ENCODE measurements around the gene PDE11A. TPM values are rescaled to one million over a fixed set of nuclear protein-coding genes. Genes with fewer than 3 reads are reported as not detected.
"Not testable (repeated sequence)": the region's sequence is repeated elsewhere in the genome, so short reads cannot be mapped to it uniquely, and the experiment has no call there.

PDE11A gene
- total RNA-seq, 1 donor from 2014 or later, result not detected

GRCh38 chr2:177869209-177869608 is 203.4 kb downstream of the PDE11A start:
- intact Hi-C loops (cut with micrococcal nuclease), result no loop called here
- Mint-ChIP-seq H3K27ac (no peak overlapping the region), H3K9me3 (no peaks in the 10 kb centered on the region), H3K27me3 (no peaks in the 10 kb centered on the region), H3K4me1 (no peaks in the 10 kb centered on the region), H3K4me3 (no peak overlapping the region), H3K36me3 (ENCODE audit: low read depth) (no peaks in the 10 kb centered on the region)
- no peak for DNase-seq

- H3K27me3 Mint-ChIP-seq, result no peaks in the 10 kb centered on the region
Measured at GRCh38 chr2:177868806-177869205, 203.8 kb downstream of the PDE11A start.

DNA sequence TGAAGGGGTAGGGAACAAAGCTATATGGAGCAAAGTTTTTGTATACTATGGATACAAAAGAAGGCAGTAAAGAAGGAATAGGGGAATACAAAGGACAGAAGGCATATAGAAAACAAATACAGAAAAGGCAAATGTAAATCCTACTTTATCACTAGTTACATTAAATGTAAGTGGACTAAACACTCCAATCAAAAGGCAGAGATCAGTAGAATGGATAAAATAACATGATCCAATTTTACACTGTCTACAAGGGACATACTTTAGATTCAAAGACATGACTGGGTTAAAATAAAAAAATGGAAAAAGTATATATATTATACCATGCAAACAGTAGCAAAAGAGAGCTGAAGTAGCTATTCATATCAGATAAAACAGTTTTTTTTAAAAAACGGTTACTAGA is 215.0 kb downstream of the PDE11A start:
- Mint-ChIP-seq H3K27ac (no peak overlapping the region), H3K36me3 (ENCODE audit: low read depth) (no peaks in the 10 kb centered on the region), H3K4me1 (no peaks in the 10 kb centered on the region), H3K27me3 (peaks cover 6% of the 10 kb centered on the region), H3K4me3 (no peak overlapping the region), H3K9me3 (peaks cover 4% of the 10 kb centered on the region)
- no peak for DNase-seq
- intact Hi-C loops (cut with micrococcal nuclease), result no loop called here

More at GRCh38 chr2:177868806-177869205, 203.8 kb downstream of the PDE11A start:
- no peak for DNase-seq
- Mint-ChIP-seq H3K9me3 (no peaks in the 10 kb centered on the region), H3K27ac (no peak overlapping the region), H3K4me1 (no peaks in the 10 kb centered on the region), H3K4me3 (no peak overlapping the region), H3K36me3 (ENCODE audit: low read depth) (no peaks in the 10 kb centered on the region)
- intact Hi-C loops (cut with micrococcal nuclease), result no loop called here

GRCh38 chr2:177852389-177852788 is 220.2 kb downstream of the PDE11A start:
- no peaks in the 10 kb centered on the region for H3K4me1 Mint-ChIP-seq
- DNase-seq, result peak; percentile 24
- peaks cover 7% of the 10 kb centered on the region for H3K27me3 Mint-ChIP-seq
- no peak overlapping the region for H3K4me3 Mint-ChIP-seq
- H3K9me3 Mint-ChIP-seq, result peaks cover 2% of the 10 kb centered on the region
- no peak overlapping the region for H3K27ac Mint-ChIP-seq
- no peaks in the 10 kb centered on the region for H3K36me3 Mint-ChIP-seq (ENCODE audit: low read depth)
- intact Hi-C loops (cut with micrococcal nuclease), result no loop called here

DNA sequence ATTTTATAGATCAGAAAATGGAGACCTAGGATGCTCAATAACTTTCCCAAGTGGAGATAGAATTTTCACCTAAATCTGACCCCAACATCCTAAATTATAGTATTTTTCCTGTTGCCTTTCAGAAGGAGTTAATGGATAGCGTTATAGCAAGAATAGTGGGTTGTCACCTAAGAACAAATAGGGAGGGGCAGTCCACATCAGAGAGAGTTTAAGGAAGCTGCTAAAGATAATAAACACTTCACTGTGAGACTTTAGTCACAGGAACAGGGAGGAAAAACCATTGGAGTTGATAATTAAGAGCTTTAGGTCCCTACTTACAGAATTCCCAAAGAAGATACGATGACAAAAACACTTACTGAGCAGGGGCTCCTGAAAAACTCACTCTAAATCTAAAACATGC is 229.4 kb downstream of the PDE11A start:
- DNase-seq, result no peak
- Mint-ChIP-seq H3K27ac (no peak overlapping the region), H3K4me3 (no peak overlapping the region), H3K4me1 (no peaks in the 10 kb centered on the region), H3K36me3 (ENCODE audit: low read depth) (no peaks in the 10 kb centered on the region), H3K27me3 (no peaks in the 10 kb centered on the region), H3K9me3 (no peaks in the 10 kb centered on the region)
- intact Hi-C loops (cut with micrococcal nuclease), result no loop called here

DNA sequence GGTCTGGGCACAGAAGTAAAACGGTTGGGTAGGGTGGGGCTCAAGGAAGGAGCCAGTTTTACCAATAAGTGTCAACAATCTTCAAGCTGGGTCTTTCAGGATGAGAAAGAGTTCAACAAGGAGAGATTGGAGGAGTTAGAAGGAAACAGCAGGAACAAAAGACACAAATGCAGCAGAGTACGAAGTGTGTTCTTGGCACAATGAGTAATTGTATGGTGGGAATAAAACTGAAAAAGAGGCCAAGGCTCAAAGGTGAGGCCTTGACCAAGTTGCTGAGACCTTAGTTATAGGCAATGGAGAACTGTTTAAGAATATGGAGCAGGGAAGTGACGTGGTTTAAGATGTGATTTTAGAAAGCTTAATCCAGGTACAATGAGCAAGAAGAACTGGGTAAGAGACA is 230.3 kb downstream of the PDE11A start:
- Mint-ChIP-seq H3K9me3 (no peaks in the 10 kb centered on the region), H3K27me3 (no peaks in the 10 kb centered on the region), H3K27ac (no peak overlapping the region), H3K4me1 (no peaks in the 10 kb centered on the region), H3K36me3 (ENCODE audit: low read depth) (no peaks in the 10 kb centered on the region), H3K4me3 (no peak overlapping the region)
- intact Hi-C loops (cut with micrococcal nuclease), result no loop called here
- no peak for DNase-seq

- H3K9me3 Mint-ChIP-seq; H3K4me3 Mint-ChIP-seq; intact Hi-C loops (cut with micrococcal nuclease); H3K27me3 Mint-ChIP-seq; H3K4me1 Mint-ChIP-seq; H3K36me3 Mint-ChIP-seq (ENCODE audit: low read depth); H3K27ac Mint-ChIP-seq; DNase-seq: not testable (repeated sequence)
Measured at GRCh38 chr2:177835418-177836204, 237.0 kb downstream of the PDE11A start.

- no peak overlapping the region for H3K4me3 Mint-ChIP-seq
- no peak for DNase-seq
- no peak overlapping the region for H3K27ac Mint-ChIP-seq
- intact Hi-C loops (cut with micrococcal nuclease), result no loop called here
- no peaks in the 10 kb centered on the region for H3K4me1 Mint-ChIP-seq
- peaks cover 3% of the 10 kb centered on the region for H3K9me3 Mint-ChIP-seq
- no peaks in the 10 kb centered on the region for H3K27me3 Mint-ChIP-seq
- H3K36me3 Mint-ChIP-seq (ENCODE audit: low read depth), result no peaks in the 10 kb centered on the region
Measured at GRCh38 chr2:177832611-177833433, 239.8 kb downstream of the PDE11A start.

- no peak for DNase-seq
- Mint-ChIP-seq H3K9me3 (no peaks in the 10 kb centered on the region), H3K36me3 (ENCODE audit: low read depth) (no peaks in the 10 kb centered on the region), H3K4me3 (no peak overlapping the region), H3K4me1 (no peaks in the 10 kb centered on the region), H3K27ac (no peak overlapping the region), H3K27me3 (peaks cover 2% of the 10 kb centered on the region)
- intact Hi-C loops (cut with micrococcal nuclease), result no loop called here
Measured at GRCh38 chr2:177830881-177831386, 241.6 kb downstream of the PDE11A start.

DNA sequence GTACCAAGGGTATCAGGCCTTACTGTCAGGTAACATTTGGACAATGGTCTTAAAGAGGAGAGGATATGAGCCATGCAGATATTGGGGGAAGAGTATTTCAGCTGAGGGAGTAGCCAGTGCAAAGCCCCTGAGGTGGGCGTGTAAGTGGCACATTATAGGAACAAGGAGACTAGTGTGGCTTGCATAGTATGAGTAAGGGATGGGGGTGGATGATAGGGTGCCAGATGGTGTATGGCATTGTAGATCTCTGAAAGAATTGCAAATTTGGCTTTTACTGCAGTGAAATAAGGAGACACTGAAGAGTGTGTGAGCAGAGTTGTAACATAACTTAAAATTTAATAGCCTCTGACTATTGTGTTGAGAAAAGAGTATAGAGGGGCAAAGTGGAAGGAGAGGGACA is 244.0 kb downstream of the PDE11A start:
- no peaks in the 10 kb centered on the region for H3K9me3 Mint-ChIP-seq
- H3K27ac Mint-ChIP-seq, result no peak overlapping the region
- no peak for DNase-seq
- no peaks in the 10 kb centered on the region for H3K4me1 Mint-ChIP-seq
- H3K4me3 Mint-ChIP-seq, result no peak overlapping the region
- intact Hi-C loops (cut with micrococcal nuclease), result no loop called here
- no peaks in the 10 kb centered on the region for H3K36me3 Mint-ChIP-seq (ENCODE audit: low read depth)
- H3K27me3 Mint-ChIP-seq, result peaks cover 5% of the 10 kb centered on the region

DNA sequence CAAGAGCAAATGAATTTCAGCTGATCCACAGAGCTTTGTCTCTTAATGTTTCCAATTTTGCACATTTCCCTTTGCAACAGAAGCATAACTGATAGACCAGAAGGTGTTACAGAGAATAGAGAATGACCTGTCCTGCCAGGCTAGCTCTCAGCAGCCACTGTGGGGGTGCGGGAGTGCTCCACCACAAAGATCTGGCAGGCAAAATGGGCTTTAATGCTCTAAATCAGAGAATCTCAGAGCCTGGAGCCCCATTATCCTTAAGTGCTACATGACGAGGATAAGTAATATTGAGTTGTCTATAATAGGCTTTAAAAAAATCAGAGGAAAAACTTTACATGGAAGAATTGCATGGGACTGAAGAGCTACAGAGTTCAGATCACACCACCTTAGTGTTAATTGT is 245.7 kb downstream of the PDE11A start:
- intact Hi-C loops (cut with micrococcal nuclease), result no loop called here
- H3K27ac Mint-ChIP-seq, result no peak overlapping the region
- no peak overlapping the region for H3K4me3 Mint-ChIP-seq
- no peaks in the 10 kb centered on the region for H3K9me3 Mint-ChIP-seq
- H3K27me3 Mint-ChIP-seq, result peaks cover 5% of the 10 kb centered on the region
- H3K4me1 Mint-ChIP-seq, result no peaks in the 10 kb centered on the region
- no peaks in the 10 kb centered on the region for H3K36me3 Mint-ChIP-seq (ENCODE audit: low read depth)
- no peak for DNase-seq

DNA sequence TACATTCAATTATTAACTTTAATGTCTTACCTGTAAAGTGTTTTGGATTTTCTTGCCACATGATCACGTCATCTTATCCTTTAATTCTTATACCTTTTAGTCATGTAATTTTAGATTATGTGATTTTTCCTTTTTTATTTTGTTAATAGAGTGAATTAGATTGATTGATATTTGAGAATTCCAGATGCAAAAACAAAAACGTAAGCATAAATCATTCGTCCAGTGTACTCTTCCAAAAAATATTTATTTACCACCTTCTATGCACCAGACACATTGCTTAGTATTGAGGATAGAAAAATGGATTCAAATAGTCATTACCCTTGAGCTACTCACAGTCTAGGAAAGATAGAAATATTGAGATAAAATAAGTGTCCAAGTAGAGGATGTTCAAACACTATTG is 249.6 kb downstream of the PDE11A start:
- intact Hi-C loops (cut with micrococcal nuclease), result no loop called here
- DNase-seq, result no peak
- Mint-ChIP-seq H3K4me1 (no peaks in the 10 kb centered on the region), H3K36me3 (ENCODE audit: low read depth) (no peaks in the 10 kb centered on the region), H3K4me3 (no peak overlapping the region), H3K9me3 (no peaks in the 10 kb centered on the region), H3K27ac (no peak overlapping the region), H3K27me3 (peaks cover 14% of the 10 kb centered on the region)

GRCh38 chr2:177818412-177818811 is 254.2 kb downstream of the PDE11A start:
- H3K27me3 Mint-ChIP-seq, result peaks cover 20% of the 10 kb centered on the region
- no peak overlapping the region for H3K27ac Mint-ChIP-seq
- no peaks in the 10 kb centered on the region for H3K4me1 Mint-ChIP-seq
- no peaks in the 10 kb centered on the region for H3K36me3 Mint-ChIP-seq (ENCODE audit: low read depth)
- DNase-seq, result no peak
- intact Hi-C loops (cut with micrococcal nuclease), result no loop called here
- no peaks in the 10 kb centered on the region for H3K9me3 Mint-ChIP-seq
- no peak overlapping the region for H3K4me3 Mint-ChIP-seq

GRCh38 chr2:177817300-177817699 is 255.3 kb downstream of the PDE11A start:
- Mint-ChIP-seq H3K27me3 (peaks cover 20% of the 10 kb centered on the region), H3K36me3 (ENCODE audit: low read depth) (no peaks in the 10 kb centered on the region), H3K4me1 (no peaks in the 10 kb centered on the region), H3K27ac (no peak overlapping the region), H3K9me3 (no peaks in the 10 kb centered on the region), H3K4me3 (no peak overlapping the region)
- DNase-seq, result no peak
- intact Hi-C loops (cut with micrococcal nuclease), result no loop called here

Data from activated CD4-positive, alpha-beta T cell treated with anti-CD3 and anti-CD28 coated beads, Interleukin-2, amount 10 ng/mL, durations not matched to agents 24 days and 14 days (primary cell).